T1000 (cell line): ENCODE results near the gene ADGRD1.
"Not testable (repeated sequence)": the region's sequence is repeated elsewhere in the genome, so short reads cannot be mapped to it uniquely, and the experiment has no call there.

Source experiments
- DNase-seq: peaks from one replicate; lab custom pipeline; 2025; ENCODE audit warnings: mixed read lengths; lab: John Stamatoyannopoulos, UW

Gene ADGRD1

DNA sequence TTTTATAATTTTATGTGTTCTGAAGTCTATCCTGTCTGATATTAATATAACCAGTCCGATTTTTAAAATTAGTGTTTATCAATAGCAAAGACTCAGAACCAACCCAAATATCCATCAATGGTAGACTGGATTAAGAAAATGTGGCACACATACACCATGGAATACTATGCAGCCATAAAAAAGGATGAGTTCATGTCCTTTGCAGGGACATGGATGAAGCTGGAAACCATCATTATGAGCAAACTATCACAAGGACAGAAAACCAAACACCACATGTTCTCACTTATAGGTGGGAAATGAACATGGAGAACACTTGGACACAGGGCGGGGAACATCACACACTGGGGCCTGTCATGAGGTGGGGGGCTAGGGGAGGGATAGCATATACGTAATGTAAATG is 16.2 kb upstream of the ADGRD1 start:
- DNase-seq = not testable (repeated sequence)

DNA sequence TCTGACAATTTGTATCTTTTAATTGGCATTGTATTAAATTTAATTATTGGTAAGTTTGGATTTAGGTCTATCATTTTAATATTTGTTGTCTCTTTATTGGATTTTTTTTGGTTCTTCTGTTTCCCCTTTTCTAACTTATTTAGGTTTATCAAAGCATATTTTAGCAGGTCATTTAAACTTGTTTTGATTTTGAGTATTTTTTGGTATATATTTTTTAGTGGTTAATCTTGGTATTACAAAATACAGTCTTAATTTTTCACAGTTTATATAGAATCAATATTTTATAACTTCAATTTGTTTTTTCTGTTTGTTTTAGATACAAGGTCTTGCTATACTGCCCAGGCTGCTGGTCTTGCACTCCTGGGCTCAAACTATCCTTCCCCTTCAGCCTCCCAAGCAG is 15.5 kb upstream of the ADGRD1 start:
- no peak for DNase-seq

- no peak for DNase-seq
These were observed 8.8 kb upstream of the ADGRD1 start for GRCh38 chr12:130944878-130945277.

DNA sequence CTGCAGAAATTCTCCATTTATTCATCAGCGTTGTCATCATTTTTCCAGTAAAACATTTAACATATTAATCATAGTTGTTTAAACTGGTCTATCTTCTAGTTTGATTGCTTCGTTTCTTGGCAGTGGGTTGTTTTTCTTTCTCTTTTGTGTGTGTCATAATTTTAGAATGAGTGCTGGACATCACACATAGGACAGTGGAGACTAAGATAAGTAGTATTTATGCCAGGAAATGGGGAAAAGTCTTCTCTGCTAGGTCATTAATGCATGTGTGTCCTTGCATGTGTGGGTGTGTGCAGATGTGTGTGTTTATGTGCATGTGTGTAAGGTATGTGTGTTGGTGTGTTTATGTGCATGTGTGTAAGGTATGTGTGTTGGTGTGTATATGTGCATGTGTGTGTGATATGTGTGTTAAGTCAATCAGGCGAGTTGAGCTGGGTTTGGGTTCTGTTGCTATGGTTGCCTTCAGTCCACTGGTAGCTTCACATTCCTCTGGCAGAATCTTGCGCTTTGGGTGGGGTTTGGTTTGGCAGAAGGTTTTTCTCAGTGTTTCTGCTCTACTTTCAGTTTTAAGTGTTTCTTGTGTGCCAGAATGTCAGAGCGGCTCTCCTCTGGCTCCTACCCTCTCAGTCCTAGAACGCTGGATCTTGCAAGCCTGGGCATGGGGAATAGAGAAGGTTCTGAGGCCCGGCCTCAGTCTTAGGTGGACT is 7.8 kb upstream of the ADGRD1 start:
- no peak for DNase-seq

DNA sequence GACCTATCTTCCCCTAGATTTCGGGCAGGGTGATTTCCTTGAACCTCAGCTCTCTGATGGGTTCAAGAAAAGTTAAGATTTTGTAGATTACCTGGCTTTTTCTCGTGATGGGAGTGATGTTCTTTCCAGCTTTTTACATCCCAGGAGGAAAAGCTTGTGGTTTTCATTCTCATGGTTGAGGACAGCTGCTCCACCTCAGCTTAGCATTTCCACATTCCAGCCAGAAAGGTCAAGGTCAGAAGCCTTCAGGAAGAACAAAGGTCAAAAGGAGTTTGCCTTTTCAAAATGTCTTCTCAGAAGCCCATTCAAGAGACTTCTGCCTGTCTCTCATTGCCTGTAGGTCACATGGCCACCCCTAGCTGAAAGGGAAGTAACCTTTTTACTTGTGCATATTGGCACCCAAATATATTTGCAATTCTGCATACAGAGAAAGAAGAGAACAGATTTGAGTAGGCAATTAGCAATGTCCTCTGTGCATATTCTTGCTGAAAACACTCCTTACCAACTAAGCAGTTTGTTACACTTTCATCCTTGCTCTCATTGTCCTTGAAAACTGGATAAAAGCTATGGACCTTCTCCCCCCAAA is 6.6 kb upstream of the ADGRD1 start:
- DNase-seq = no peak

- no peak for DNase-seq
These were observed 5.6 kb upstream of the ADGRD1 start for GRCh38 chr12:130948136-130948535.

DNA sequence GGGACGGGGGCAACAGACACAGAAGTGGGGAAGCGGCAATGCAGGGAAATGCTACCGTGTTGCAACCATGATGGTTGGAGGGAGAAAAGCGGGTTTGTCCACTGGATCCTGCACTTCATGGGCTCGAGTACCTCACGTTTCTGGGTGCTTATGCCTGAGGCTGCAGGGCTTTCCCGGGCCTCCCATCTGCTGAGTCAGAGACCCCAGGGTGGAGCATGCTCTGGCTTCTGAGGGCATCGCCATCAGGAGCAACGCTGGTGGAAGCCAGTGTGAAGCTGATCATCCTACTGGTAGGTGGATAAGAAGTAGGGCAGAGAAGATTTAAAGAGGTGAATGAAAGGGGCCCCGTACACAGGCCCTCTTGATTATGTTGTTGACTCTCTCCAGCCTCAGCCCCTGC is 5.0 kb upstream of the ADGRD1 start:
- no peak for DNase-seq

DNA sequence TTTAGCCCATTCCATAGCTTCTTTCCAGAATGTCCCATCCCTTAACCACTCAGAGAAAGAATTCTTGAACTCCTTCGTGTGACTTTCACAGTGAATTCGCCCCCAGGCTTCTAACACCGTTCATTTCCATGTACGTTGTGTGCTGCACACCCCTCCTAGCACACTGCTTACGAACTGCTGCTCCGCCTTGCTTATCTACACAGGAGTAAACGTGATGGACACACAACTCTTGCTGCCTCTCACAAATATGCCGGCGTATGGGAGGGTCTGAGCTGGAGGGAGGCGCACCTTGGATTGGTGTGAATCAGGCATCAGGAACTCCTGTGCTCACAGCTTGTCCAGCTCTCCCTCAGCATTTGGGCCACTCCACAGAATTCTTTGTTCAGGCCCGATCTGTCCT is 3.9 kb upstream of the ADGRD1 start:
- no peak for DNase-seq

DNA sequence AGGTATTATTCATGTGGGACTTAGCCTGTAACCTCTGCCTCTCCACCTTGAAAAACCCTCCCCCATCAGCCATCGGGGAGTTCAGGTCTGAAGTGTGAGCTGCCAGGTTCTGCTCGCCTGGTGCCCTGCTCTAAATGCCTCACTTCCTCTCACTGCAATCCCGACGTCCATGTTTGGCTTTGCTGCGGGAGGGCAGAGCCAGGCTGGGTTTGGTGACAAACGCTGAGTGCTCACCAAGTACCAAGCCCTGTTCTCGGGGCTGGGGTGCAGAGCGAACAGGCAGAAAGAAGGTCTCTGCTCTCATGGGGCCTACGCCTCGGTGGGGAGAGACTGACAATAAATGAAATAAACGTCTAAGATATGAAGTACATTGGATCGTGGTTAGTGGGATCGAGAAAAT is 2.1 kb upstream of the ADGRD1 start:
- DNase-seq = no peak

GRCh38 chr12:130952171-130952954 is 1.3 kb upstream of the ADGRD1 start:
- DNase-seq = no peak

DNA sequence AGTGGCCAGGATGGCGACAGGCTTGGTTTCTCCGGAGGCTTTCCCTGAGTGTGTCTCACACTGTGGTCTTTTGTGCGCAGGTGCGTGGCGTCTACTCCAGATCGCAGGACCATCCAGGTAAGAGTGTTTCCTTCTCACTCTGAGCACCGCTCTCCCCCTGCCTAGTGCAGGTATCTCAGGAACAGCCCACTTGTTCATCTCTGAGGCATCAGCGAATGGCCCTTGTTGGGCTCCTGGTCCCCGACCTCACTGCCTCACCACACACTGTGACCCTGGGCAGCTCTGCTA is 781 bp downstream of the ADGRD1 start:
- DNase-seq = no peak

- DNase-seq = no peak
These were observed 1.6 kb downstream of the ADGRD1 start for GRCh38 chr12:130955238-130955816.

DNA sequence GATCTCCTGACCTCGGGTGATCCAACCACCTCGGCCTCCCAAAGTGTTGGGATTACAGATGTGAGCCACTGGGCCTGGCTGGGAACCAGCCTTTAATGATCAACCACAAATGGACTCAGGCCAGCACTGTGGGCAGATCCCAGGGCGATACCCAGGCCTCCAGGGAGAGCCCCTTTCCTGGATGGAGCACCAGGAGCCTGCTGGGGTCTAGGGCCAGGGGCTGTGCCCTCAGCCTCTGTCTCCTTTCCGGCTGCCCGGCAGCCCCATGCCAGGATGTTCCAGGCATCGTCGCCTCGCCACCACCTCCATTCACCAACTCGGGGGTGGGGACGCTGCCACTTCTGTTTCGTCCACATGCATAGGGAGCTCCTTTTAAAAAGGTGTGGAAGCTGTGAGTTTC is 2.3 kb downstream of the ADGRD1 start:
- DNase-seq = no peak

GRCh38 chr12:130956456-130957303 is 3.0 kb downstream of the ADGRD1 start:
- DNase-seq = no peak

GRCh38 chr12:130957304-130957621 is 3.6 kb downstream of the ADGRD1 start:
- DNase-seq = no peak

GRCh38 chr12:130958557-130959140 is 4.9 kb downstream of the ADGRD1 start:
- no peak for DNase-seq

- no peak for DNase-seq
These were observed 5.9 kb downstream of the ADGRD1 start for GRCh38 chr12:130959632-130960031.

GRCh38 chr12:130960058-130960457 is 6.4 kb downstream of the ADGRD1 start:
- DNase-seq = no peak

GRCh38 chr12:130960787-130961186 is 7.1 kb downstream of the ADGRD1 start:
- DNase-seq = no peak

DNA sequence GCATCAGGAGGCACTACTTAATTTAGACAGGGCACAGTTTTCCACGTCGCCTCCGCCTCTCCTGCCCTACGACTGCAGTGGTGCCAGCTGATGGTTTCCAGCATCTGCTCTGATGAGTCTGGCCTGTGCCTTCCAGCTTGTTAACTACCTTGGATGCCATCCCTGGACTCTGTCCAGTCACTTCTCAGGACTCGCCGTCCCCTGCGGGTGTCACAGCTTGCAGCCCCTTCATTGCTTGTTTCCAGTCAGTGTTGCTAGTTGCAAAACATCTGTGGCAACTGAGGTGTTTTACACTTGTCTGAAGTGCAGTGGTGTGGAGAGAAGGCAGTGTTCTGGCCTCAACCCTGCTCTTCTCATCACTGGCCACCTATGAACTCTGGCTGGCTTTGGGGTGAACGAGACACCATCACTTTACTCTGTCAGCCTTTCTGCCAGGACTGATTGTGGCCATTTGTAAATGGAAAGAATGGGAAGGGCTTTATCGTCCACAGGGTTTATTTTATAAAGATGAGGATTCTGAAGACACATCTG is 8.3 kb downstream of the ADGRD1 start:
- no peak for DNase-seq

GRCh38 chr12:130965214-130965613 is 11.5 kb downstream of the ADGRD1 start:
- DNase-seq = no peak

- DNase-seq = no peak
These were observed 12.0 kb downstream of the ADGRD1 start for GRCh38 chr12:130965668-130966067.
